ENCODE data around the gene NTNG1. TPM values are rescaled to one million over a fixed set of nuclear protein-coding genes. Genes with fewer than 3 reads are reported as not detected.

NTNG1 gene
- total RNA-seq, 1 donor = 9.1 TPM

- no peak for TF ChIP-seq CTCF (IDR thresholded peaks at IDR 0.05; ENCODE audit: insufficient read depth, low read depth, low read length)
- H3K4me3 ChIP-seq (ENCODE audit: low read depth, low read length) = no peak overlapping the region
- no peak for DNase-seq (ENCODE audit: low read depth)
These were observed 334.2 kb downstream of the NTNG1 start for GRCh38 chr1:107474877-107475612.

GRCh38 chr1:107477233-107477632 is 336.4 kb downstream of the NTNG1 start:
- no peak for DNase-seq (ENCODE audit: low read depth)
- TF ChIP-seq CTCF (IDR thresholded peaks at IDR 0.05; ENCODE audit: insufficient read depth, low read depth, low read length) = no peak
- no peak overlapping the region for H3K4me3 ChIP-seq (ENCODE audit: low read depth, low read length)

- no peak overlapping the region for H3K4me3 ChIP-seq (ENCODE audit: low read depth, low read length)
- no peak for TF ChIP-seq CTCF (IDR thresholded peaks at IDR 0.05; ENCODE audit: insufficient read depth, low read depth, low read length)
- no peak for DNase-seq (ENCODE audit: low read depth)
These were observed 339.1 kb downstream of the NTNG1 start for GRCh38 chr1:107479865-107480350.

- TF ChIP-seq CTCF (IDR thresholded peaks at IDR 0.05; ENCODE audit: insufficient read depth, low read depth, low read length) = no peak
- no peak for DNase-seq (ENCODE audit: low read depth)
- H3K4me3 ChIP-seq (ENCODE audit: low read depth, low read length) = no peak overlapping the region
These were observed 339.9 kb downstream of the NTNG1 start for GRCh38 chr1:107480548-107481415.

- DNase-seq (ENCODE audit: low read depth) = no peak
- no peak for TF ChIP-seq CTCF (IDR thresholded peaks at IDR 0.05; ENCODE audit: insufficient read depth, low read depth, low read length)
- no peak overlapping the region for H3K4me3 ChIP-seq (ENCODE audit: low read depth, low read length)
These were observed 341.0 kb downstream of the NTNG1 start for GRCh38 chr1:107481756-107482384.

GRCh38 chr1:107483949-107484348 is 343.1 kb downstream of the NTNG1 start:
- no peak for DNase-seq (ENCODE audit: low read depth)
- no peak overlapping the region for H3K4me3 ChIP-seq (ENCODE audit: low read depth, low read length)
- no peak for TF ChIP-seq CTCF (IDR thresholded peaks at IDR 0.05; ENCODE audit: insufficient read depth, low read depth, low read length)

All from fibroblast of villous mesenchyme (primary cell).